D721Med (cell line): Measurements from ENCODE around the gene NEMP2.
A peak's percentile ranks its signal among the peaks of the same experiment; 100 is the strongest.

ENCODE experiments used
- DNase-seq: peaks from one replicate; pipeline ENCODE4 v3.0.0; 2011; ENCODE audit warnings: low spot score; ENCODE audit not compliant: insufficient read length
- FAIRE-seq: peaks from 2 replicates; lab custom pipeline; 2011; peaks lifted over from hg19 to GRCh38; lab: Jason Lieb, UNC
- CTCF ChIP-seq: IDR thresholded peaks from 2 replicates; pipeline ENCODE4 v1.5.1; 2012; ENCODE audit warnings: mild to moderate bottlenecking, control low read depth; ENCODE audit not compliant: insufficient read depth; ENCODE audit errors: missing control alignments

Gene NEMP2

GRCh38 chr2:190540048-190540447, 5.5 kb upstream of the NEMP2 start:
- FAIRE-seq (no peak), DNase-seq (no peak)

GRCh38 chr2:190538201-190538600, 3.7 kb upstream of the NEMP2 start:
- FAIRE-seq (peak; percentile 56), DNase-seq (no peak)
- TF ChIP-seq CTCF: no peak

More at GRCh38 chr2:190540048-190540447, 5.5 kb upstream of the NEMP2 start:
- TF ChIP-seq CTCF: no peak

GRCh38 chr2:190537765-190538164, 3.2 kb upstream of the NEMP2 start:
- TF ChIP-seq CTCF: no peak
- DNase-seq (no peak), FAIRE-seq (no peak)

- DNase-seq: no peak
- no peak for TF ChIP-seq CTCF
- FAIRE-seq: no peak
Measured at GRCh38 chr2:190535586-190535985, 1.1 kb upstream of the NEMP2 start.

- TF ChIP-seq CTCF: no peak
- no peak for FAIRE-seq
- no peak for DNase-seq
Measured at GRCh38 chr2:190535121-190535439, 558 bp upstream of the NEMP2 start.

GRCh38 chr2:190533968-190534309, 583 bp downstream of the NEMP2 start:
- DNase-seq (no peak), FAIRE-seq (no peak)
- TF ChIP-seq CTCF: no peak

- TF ChIP-seq CTCF: no peak
Measured at GRCh38 chr2:190533175-190533967, 1.2 kb downstream of the NEMP2 start.

More at GRCh38 chr2:190533175-190533967, 1.2 kb downstream of the NEMP2 start:
- FAIRE-seq (no peak), DNase-seq (no peak)
